Prostate gland (tissue), 1 donor: ENCODE data around the gene SLK.

Experiments
- POLR2A ChIP-seq: fragments of 450-650 bp; IDR thresholded peaks from one replicate; pipeline ENCODE4 v1.6.1; 2016; ENCODE audit warnings: antibody characterized with exemption, mild to moderate bottlenecking
- POLR2AphosphoS5 ChIP-seq: sonication (generic); formaldehyde crosslinking; IDR thresholded peaks from one replicate; pipeline ENCODE4 v1.6.1; 2017; ENCODE audit warnings: antibody characterized with exemption

DNA sequence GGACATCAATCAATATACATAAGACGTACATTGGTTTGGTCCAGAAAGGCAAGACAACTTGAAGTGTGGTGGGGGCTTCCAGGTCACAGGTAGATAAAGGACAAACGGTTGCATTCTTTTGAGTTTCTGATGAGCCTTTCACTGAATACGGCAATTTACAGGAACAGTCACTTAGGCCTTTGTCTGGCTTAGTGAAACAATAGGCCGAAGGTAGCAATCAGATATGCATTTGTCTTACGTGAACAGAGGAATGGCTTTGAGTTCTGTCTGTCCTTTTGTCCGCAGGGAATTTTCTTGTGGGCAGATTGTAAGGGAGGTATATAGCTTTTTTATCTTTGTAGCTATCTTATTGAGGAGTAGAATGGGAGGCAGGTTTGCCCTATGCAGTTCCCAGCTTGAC is 38.2 kb upstream of the SLK start:
- TF ChIP-seq POLR2A (no peak), POLR2AphosphoS5 (no peak)
